H1 (cell line): ENCODE data around the gene AOPEP. TPM values are rescaled to one million over a fixed set of nuclear protein-coding genes. Genes with fewer than 3 reads are reported as not detected.

ENCODE experiments used
- CTCF ChIA-PET: fragments of 300-600 bp; sonication (Branson Sonifier 250); formaldehyde crosslinking; loops from one replicate; lab custom pipeline; 2021; ENCODE audit not compliant: partially characterized antibody; lab: Charles Lee
- POLR2A ChIA-PET: fragments of 300-600 bp; sonication (Branson Sonifier 250); formaldehyde crosslinking; loops from one replicate; lab custom pipeline; 2021; ENCODE audit warnings: inconsistent platforms; ENCODE audit not compliant: partially characterized antibody; lab: Charles Lee
- DNase-seq, 2 experiments: peaks; one replicate each; pipeline versions ENCODE4 v3.0.0 to v3.0.0-alpha.2; 2010 to 2022; ENCODE audit warnings: low spot score in 2 of 2, low read depth in 1 of 2, mixed read lengths in 1 of 2
- FAIRE-seq: peaks from 2 replicates; lab custom pipeline; 2011; peaks lifted over from hg19 to GRCh38; lab: Jason Lieb, UNC
- H2AFZ ChIP-seq: 2 replicates; pipeline ENCODE4 v1.8.1; 2012; ENCODE audit warnings: low read length, inconsistent platforms
- H2AK5ac ChIP-seq: 2 replicates; pipeline ENCODE4 v1.6.1; 2013; ENCODE audit warnings: low read depth, low read length
- H2BK120ac ChIP-seq: replicated peaks from 2 replicates; pipeline ENCODE3; 2013; ENCODE audit warnings: low read depth, low read length, inconsistent platforms
- H2BK12ac ChIP-seq: 2 replicates; pipeline ENCODE4 v1.6.1; 2013; ENCODE audit warnings: low read depth, low read length
- H2BK15ac ChIP-seq: 2 replicates; pipeline ENCODE4 v1.6.1; 2013; ENCODE audit warnings: low read length
- H2BK20ac ChIP-seq: 2 replicates; pipeline ENCODE4 v1.6.1; 2013; ENCODE audit warnings: low read length
- H2BK5ac ChIP-seq: 2 replicates; pipeline ENCODE4 v1.6.1; 2013; ENCODE audit warnings: low read depth, low read length
- H3K14ac ChIP-seq: 2 replicates; pipeline ENCODE4 v1.6.1; 2013; ENCODE audit warnings: inconsistent platforms; ENCODE audit not compliant: insufficient read length
- H3K18ac ChIP-seq: 2 replicates; pipeline ENCODE4 v1.6.1; 2013; ENCODE audit warnings: low read length; ENCODE audit errors: extremely low read depth
- H3K23ac ChIP-seq: 2 replicates; pipeline ENCODE4 v1.6.1; 2013; ENCODE audit warnings: inconsistent platforms; ENCODE audit not compliant: insufficient read length
- H3K23me2 ChIP-seq: 2 replicates; pipeline ENCODE4 v1.6.1; 2013; ENCODE audit warnings: low read depth, low read length
- H3K27ac ChIP-seq: 2 replicates; pipeline ENCODE4 v1.6.1; 2011; ENCODE audit warnings: low read depth, low read length, inconsistent platforms
- H3K27me3 ChIP-seq, 4 experiments: replicated peaks in 1 of 4; 1 replicate in 1 of 4; 2 replicates in 3 of 4; pipeline versions ENCODE4 v1.6.1 to v1.8.1; 2011 to 2013; ENCODE audit warnings: low read length in 3 of 4, mild to moderate bottlenecking in 3 of 4, inconsistent platforms in 2 of 4, mixed read lengths in 2 of 4, moderate library complexity in 1 of 4; ENCODE audit not compliant: control insufficient read depth in 3 of 4, insufficient read depth in 3 of 4; ENCODE audit errors: extremely low read depth in 1 of 4
- H3K36me3 ChIP-seq, 4 experiments: 2 replicates each; pipeline versions ENCODE4 v1.6.1 to v1.8.1; 2011 to 2013; ENCODE audit warnings: mild to moderate bottlenecking in 4 of 4, low read length in 3 of 4, moderate library complexity in 2 of 4, control low read depth in 1 of 4, inconsistent platforms in 1 of 4; ENCODE audit not compliant: insufficient read depth in 4 of 4, control insufficient read depth in 2 of 4
- H3K4ac ChIP-seq: replicated peaks from 2 replicates; pipeline ENCODE3; 2013; ENCODE audit warnings: low read length, low read depth, mixed read lengths, inconsistent platforms; ENCODE audit not compliant: insufficient read length
- H3K4me1 ChIP-seq, 4 experiments: replicated peaks in 1 of 4; 1 replicate in 1 of 4; 2 replicates in 3 of 4; pipeline versions ENCODE4 v1.6.1 to v1.8.1; 2011 to 2013; ENCODE audit warnings: low read length in 3 of 4, inconsistent platforms in 2 of 4, mixed read lengths in 1 of 4; ENCODE audit not compliant: insufficient read depth in 4 of 4, control insufficient read depth in 3 of 4
- H3K4me2 ChIP-seq, 2 experiments: 2 replicates each; pipeline versions ENCODE4 v1.6.1 to v1.8.1; 2011 to 2013; ENCODE audit warnings: low read depth in 2 of 2, low read length in 2 of 2, control low read depth in 1 of 2, inconsistent platforms in 1 of 2, mild to moderate bottlenecking in 1 of 2; ENCODE audit not compliant: insufficient read depth in 1 of 2
- H3K4me3 ChIP-seq, 4 experiments: fragments of 200-600, 300-600 bp in 1 of 4; sonication (generic), shearing (Covaris generic), sonication (Bioruptor Twin) in 1 of 4; 2 replicates each; pipeline versions ENCODE4 v1.5.1 to v1.8.1; 2011 to 2016; ENCODE audit warnings: low read length in 4 of 4, low read depth in 3 of 4, control low read depth in 2 of 4, inconsistent platforms in 2 of 4, mild to moderate bottlenecking in 2 of 4, mixed read lengths in 1 of 4, moderate library complexity in 1 of 4; ENCODE audit not compliant: insufficient read depth in 2 of 4; ENCODE audit errors: extremely low read depth in 1 of 4
- H3K56ac ChIP-seq: replicated peaks from 2 replicates; pipeline ENCODE3; 2013; ENCODE audit warnings: low read depth, mild to moderate bottlenecking, mixed read lengths, low read length, inconsistent platforms; ENCODE audit not compliant: insufficient read length
- H3K79me1 ChIP-seq: 2 replicates; pipeline ENCODE4 v1.6.1; 2013; ENCODE audit warnings: low read depth, low read length, control low read depth
- H3K79me2 ChIP-seq, 2 experiments: 2 replicates each; pipeline versions ENCODE4 v1.6.1 to v1.8.1; 2012 to 2013; ENCODE audit warnings: low read length in 2 of 2, mild to moderate bottlenecking in 2 of 2, inconsistent platforms in 1 of 2; ENCODE audit not compliant: insufficient read depth in 2 of 2, control insufficient read depth in 1 of 2
- H3K9ac ChIP-seq, 4 experiments: replicated peaks in 1 of 4; 1 replicate in 1 of 4; 2 replicates in 3 of 4; pipeline versions ENCODE4 v1.6.1 to v1.8.1; 2011 to 2013; ENCODE audit warnings: low read depth in 3 of 4, low read length in 3 of 4, control low read depth in 2 of 4, mild to moderate bottlenecking in 2 of 4, moderate library complexity in 2 of 4, inconsistent platforms in 1 of 4; ENCODE audit errors: extremely low read depth in 1 of 4
- H3K9me3 ChIP-seq, 2 experiments: 2 replicates each; pipeline versions ENCODE4 v1.6.1 to v1.8.1; 2012 to 2013; ENCODE audit warnings: mild to moderate bottlenecking in 2 of 2, moderate library complexity in 2 of 2, control low read depth in 1 of 2, inconsistent platforms in 1 of 2, low read depth in 1 of 2, low read length in 1 of 2, mixed read lengths in 1 of 2; ENCODE audit not compliant: insufficient read depth in 2 of 2
- H4K20me1 ChIP-seq, 2 experiments: replicated peaks in 1 of 2; 2 replicates each; pipeline versions ENCODE3 to v1.8.1; 2011 to 2013; ENCODE audit warnings: inconsistent platforms in 2 of 2, low read length in 2 of 2, mild to moderate bottlenecking in 1 of 2; ENCODE audit not compliant: insufficient read depth in 2 of 2, control insufficient read depth in 1 of 2
- H4K5ac ChIP-seq: 2 replicates; pipeline ENCODE4 v1.6.1; 2013; ENCODE audit warnings: low read length, low read depth, mixed read lengths, inconsistent platforms; ENCODE audit not compliant: insufficient read length
- H4K8ac ChIP-seq: 2 replicates; pipeline ENCODE4 v1.8.0; 2013; ENCODE audit warnings: mild to moderate bottlenecking, moderate library complexity, low read length, inconsistent platforms; ENCODE audit not compliant: insufficient read depth; ENCODE audit errors: extremely low read depth
- H4K91ac ChIP-seq: replicated peaks from 2 replicates; pipeline ENCODE3; 2013; ENCODE audit warnings: low read length, mixed read lengths, inconsistent platforms; ENCODE audit not compliant: insufficient read length
- ATF2 ChIP-seq: IDR thresholded peaks from 2 replicates; pipeline ENCODE4 v1.6.1; 2012; ENCODE audit warnings: low read length, inconsistent platforms
- CHD1 ChIP-seq: IDR thresholded peaks from 2 replicates; pipeline ENCODE4 v1.6.1; 2012; ENCODE audit warnings: low read depth, low read length, improper control_type of control experiment
- CHD2 ChIP-seq: IDR thresholded peaks from 2 replicates; pipeline ENCODE4 v1.6.1; 2012; ENCODE audit warnings: low read length, improper control_type of control experiment
- CREB1 ChIP-seq: IDR thresholded peaks from 2 replicates; pipeline ENCODE4 v1.6.1; 2012; ENCODE audit warnings: inconsistent platforms
- EZH2 ChIP-seq: fragments of 200-600 bp; sonication (generic); IDR thresholded peaks from 2 replicates; pipeline ENCODE4 v1.7.1; 2012; ENCODE audit warnings: low read depth, mild to moderate bottlenecking, moderate library complexity, low read length, inconsistent platforms; ENCODE audit not compliant: severe bottlenecking
- GTF2F1 ChIP-seq: IDR thresholded peaks from 2 replicates; pipeline ENCODE4 v1.6.1; 2012; ENCODE audit warnings: low read depth, low read length, improper control_type of control experiment, borderline replicate concordance
- MAFK ChIP-seq: IDR thresholded peaks from 2 replicates; pipeline ENCODE4 v1.6.1; 2012; ENCODE audit warnings: low read depth, mild to moderate bottlenecking, improper control_type of control experiment, low read length
- SIN3A ChIP-seq, 2 experiments: IDR thresholded peaks in 1 of 2; conservative IDR thresholded peaks in 1 of 2; 2 replicates each; pipeline ENCODE4 v1.6.1; 2011 to 2012; ENCODE audit warnings: low read length in 2 of 2, improper control_type of control experiment in 1 of 2, low read depth in 1 of 2, mild to moderate bottlenecking in 1 of 2
- SP2 ChIP-seq: IDR thresholded peaks from 2 replicates; pipeline ENCODE4 v1.6.1; 2012; ENCODE audit warnings: mild to moderate bottlenecking, low read length, inconsistent platforms
- TAF1 ChIP-seq: IDR thresholded peaks from 2 replicates; pipeline ENCODE4 v1.6.1; 2011; ENCODE audit warnings: mild to moderate bottlenecking, low read depth, low read length
- USF2 ChIP-seq: IDR thresholded peaks from 2 replicates; pipeline ENCODE4 v1.6.1; 2011; ENCODE audit warnings: low read length, improper control_type of control experiment
- ZNF274 ChIP-seq: IDR thresholded peaks from 2 replicates; pipeline ENCODE4 v1.7.0; 2012; ENCODE audit warnings: low read length, borderline replicate concordance; ENCODE audit errors: extremely low read depth
- WGBS, 2 experiments: shearing (Covaris generic) in 1 of 2; methylation state at CpG; one replicate each; pipeline versions ENCODE4 v1.1.6 to v1.1.7; 2013 to 2015; ENCODE audit warnings: low lambda C conversion rate in 2 of 2, mixed read lengths in 2 of 2, inconsistent platforms in 1 of 2, low coverage in 1 of 2, missing lambda C conversion rate in 1 of 2; ENCODE audit not compliant: insufficient replicate concordance in 2 of 2, insufficient coverage in 1 of 2, insufficient read length in 1 of 2; ENCODE audit errors: extremely low coverage in 1 of 2, missing lambda C conversion rate in 1 of 2; 5-methylcytosine and 5-hydroxymethylcytosine counted together
- polyA plus RNA-seq, 7 experiments: library from polyadenylated mRNA; depleted of rRNA in 3 of 7; stranded (reverse) in 5 of 7; unstranded in 2 of 7; fragments of >200 nt in 5 of 7; fragments of 200-250 nt in 2 of 7; gene quantifications; 1 replicate in 5 of 7; 2 replicates in 1 of 7; 4 replicates in 1 of 7; pipeline versions ENCODE4 v1.2.1 to v1.2.3, GENCODE V29; 2011 to 2013; ENCODE audit warnings: missing spikeins in 2 of 7, mixed read lengths in 2 of 7
- total RNA-seq: library from RNA; stranded (reverse); fragmentation: NEBNext Ultra II Directional; extraction: Animal tissue kit (Norgen Biotek cat#: 25700); gene quantifications from 2 replicates; pipeline ENCODE4 v1.2.1, GENCODE V29; 2021

Gene AOPEP
- total and polyA plus RNA-seq, 2 of the 8 experiments (the other 6 are each of a cell fraction or from before 2014, with no cell fraction given) = 6.1 to 14.3 TPM

- H3K79me2 ChIP-seq = no peaks in the 10 kb centered on the region
- H3K23ac ChIP-seq = no peak overlapping the region
- no peaks in the 10 kb centered on the region for H3K23me2 ChIP-seq
- H2BK120ac ChIP-seq = no peak overlapping the region
- ChIA-PET CTCF (interaction anchor here (1.0 to 3.6 kb wide), 11 partner anchors 10 to 391 kb away, joined by 3 to 20 read pairs (median 4); no protein-coding TSS in a partner anchor), POLR2A (no interaction called here)
- H3K4me1 ChIP-seq = peaks cover 0 to 3% (median 0%) of the 10 kb centered on the region in 4 experiments; a peak in 2 of 7 replicates
- H3K4ac ChIP-seq = no peak overlapping the region
- H3K4me2 ChIP-seq = no peak overlapping the region
- no peaks in the 10 kb centered on the region for H3K9me3 ChIP-seq
- H2AK5ac ChIP-seq = no peak overlapping the region
- H3K9ac ChIP-seq = no peak overlapping the region
- H4K5ac ChIP-seq = no peak overlapping the region
- H2BK5ac ChIP-seq = no peak overlapping the region
- no peak overlapping the region for H2BK20ac ChIP-seq
- peaks cover 0 to 3% of the 10 kb centered on the region in 2 experiments for H4K20me1 ChIP-seq
- no peaks in the 10 kb centered on the region for H3K79me1 ChIP-seq
- no peak for DNase-seq
- no peak overlapping the region for H3K4me3 ChIP-seq
- no peak overlapping the region for H3K27ac ChIP-seq
- H4K91ac ChIP-seq = no peak overlapping the region
- H2AFZ ChIP-seq = no peak overlapping the region
- H4K8ac ChIP-seq = no peak overlapping the region
- no peaks in the 10 kb centered on the region for H3K27me3 ChIP-seq
- FAIRE-seq = no peak
- no peak overlapping the region for H3K56ac ChIP-seq
- H2BK12ac ChIP-seq = no peak overlapping the region
- no peak overlapping the region for H3K18ac ChIP-seq
- no peak overlapping the region for H3K14ac ChIP-seq
- no peaks in the 10 kb centered on the region for H3K36me3 ChIP-seq
- no peak overlapping the region for H2BK15ac ChIP-seq
- 82% methylated on average over 5 of the region's 5 CpGs; no CpG with 5 or more reads in 1 of the 2 experiments for WGBS, 2 experiments
- TF ChIP-seq TAF1 (no peak), CHD2 (no peak), CREB1 (no peak), CHD1 (no peak), SIN3A (conservative IDR thresholded peaks at IDR 0.05 in 1 of 2, IDR thresholded peaks at IDR 0.05 in 1 of 2; ENCODE audit: low read depth in 1 of 2, low read length in 2 of 2) (no peak), ZNF274 (no peak), GTF2F1 (no peak), USF2 (no peak), MAFK (no peak), EZH2 (no peak), SP2 (no peak), ATF2 (no peak)
Observed at GRCh38 chr9:95071925-95072324, 345.4 kb downstream of the AOPEP start.
